Central memory CD4-positive, alpha-beta T cell (primary cell): ENCODE results near the gene FRZB.

Experiments
- DNase-seq: peaks from one replicate; pipeline ENCODE4 v3.0.0; 2022

The FRZB gene

DNA sequence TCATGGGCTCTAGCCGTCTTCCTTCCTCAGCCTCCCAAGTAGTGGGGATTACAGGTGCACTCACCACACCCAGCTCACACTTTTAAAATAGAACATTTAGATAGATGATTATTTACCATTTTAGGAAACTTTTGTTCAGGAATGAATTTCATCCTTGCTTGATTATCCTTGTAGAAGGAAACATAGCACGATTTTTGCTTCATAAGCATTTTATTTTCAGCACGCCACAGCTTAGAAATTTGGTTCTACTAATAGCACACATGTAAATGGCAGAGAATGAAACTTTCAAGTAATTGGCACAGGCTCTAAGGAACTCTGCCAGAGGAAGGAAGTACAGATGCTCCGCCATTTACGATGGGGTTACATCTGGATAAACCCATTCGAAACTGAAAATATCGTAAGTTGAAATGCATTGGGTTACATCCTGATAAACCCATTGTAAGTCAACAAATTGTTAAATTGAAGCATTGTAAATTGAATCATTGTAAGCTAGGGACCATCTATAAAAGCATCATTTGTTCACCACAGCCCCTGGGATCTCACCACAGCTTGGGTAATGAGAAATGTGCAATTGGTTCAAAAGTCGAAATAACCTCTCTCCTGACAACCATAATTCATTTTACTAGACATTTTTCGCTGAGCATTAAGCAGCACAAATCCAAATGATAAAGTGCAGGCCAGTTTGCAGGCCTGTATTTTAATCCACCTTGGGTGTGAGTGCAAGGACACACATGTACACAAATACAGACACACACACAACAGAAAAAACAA is 33.2 kb downstream of the FRZB start:
- DNase-seq = no peak

DNA sequence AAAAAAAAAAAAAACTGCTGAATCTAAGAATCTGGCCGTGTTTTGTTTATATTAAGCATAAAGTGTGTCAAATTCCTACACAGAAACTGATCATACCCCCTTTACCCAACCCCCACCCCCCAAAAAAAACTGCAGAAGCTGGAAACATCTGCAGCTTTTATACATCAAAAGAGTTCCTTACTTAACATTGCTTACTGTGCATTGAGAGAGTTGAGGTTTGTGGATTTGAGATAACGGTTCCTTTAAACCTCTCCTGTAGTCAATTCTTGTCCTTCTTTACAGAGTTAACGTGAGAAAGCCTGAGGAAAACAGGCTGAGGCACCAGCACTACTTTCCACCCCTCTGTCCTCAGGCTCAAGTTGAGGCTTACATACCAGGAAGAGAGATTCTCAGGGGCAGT is 34.5 kb downstream of the FRZB start:
- DNase-seq = no peak

DNA sequence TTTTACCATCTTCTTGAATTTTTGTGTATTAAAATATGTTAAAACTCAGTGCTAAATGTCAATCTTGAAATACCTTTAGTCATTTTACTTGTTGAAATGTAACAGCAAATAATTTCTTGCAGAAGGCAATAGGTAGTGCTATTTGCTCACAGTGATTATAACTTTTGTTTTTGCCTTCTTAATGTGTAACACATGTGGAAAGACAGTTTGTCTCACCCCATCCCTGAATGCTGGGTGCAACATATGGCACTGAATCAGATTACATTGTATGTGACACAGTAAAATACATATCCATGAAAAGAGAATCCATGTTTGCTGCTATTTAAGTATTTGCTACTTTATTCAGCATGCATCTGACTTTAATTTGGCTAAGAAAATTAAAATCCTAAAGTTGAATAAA is 35.3 kb downstream of the FRZB start:
- DNase-seq = no peak

DNA sequence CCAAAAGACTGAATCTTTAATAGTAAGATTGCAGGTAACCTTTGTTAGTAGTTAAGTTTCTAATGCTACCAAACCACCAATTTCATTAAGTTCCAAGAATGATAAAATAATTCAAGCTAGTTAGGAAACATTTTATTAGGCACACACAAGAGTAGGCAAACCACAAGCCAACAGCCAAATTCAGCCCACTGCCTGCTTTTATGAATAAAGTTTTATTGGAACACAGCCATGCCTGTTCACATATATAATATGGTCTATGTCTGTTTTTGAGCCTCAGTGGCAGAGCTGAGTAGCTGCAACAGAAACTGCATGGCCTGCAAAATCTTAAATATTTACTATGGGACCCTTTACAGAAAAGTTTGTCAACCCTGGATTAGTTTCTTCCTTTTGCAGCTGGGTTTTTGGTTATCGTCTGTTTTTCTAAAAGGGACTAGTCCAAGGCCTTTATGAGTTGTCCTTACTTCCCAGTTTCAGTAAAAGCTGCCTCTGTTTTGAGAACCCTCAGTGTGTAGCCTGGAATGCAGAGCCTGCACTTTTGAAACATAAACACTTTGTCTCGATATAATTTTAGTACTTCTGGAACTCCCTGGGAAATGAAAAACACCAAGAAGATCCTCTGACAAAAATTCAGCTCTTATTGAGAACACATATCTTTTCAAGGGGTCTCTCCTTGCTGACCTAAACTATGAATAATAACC is 39.1 kb downstream of the FRZB start:
- no peak for DNase-seq

DNA sequence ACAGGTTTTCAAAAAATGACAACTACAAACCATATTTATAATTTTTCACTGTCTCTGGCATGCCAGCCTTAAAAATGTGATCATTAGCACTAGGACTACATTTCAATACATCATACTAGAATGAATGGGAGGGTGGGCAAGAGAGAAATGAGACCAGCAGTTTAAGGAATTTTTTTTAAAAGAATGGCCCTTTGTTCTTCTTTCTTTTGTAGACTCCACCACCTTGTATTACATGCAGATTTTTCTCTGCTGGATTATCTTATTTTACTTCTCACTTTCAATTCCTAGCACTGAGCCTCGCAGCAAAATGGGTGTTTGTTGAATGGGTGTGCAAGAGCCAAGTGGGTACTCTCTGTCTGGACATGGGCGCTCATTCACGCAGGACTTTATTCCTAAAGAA is 39.9 kb downstream of the FRZB start:
- DNase-seq = no peak

DNA sequence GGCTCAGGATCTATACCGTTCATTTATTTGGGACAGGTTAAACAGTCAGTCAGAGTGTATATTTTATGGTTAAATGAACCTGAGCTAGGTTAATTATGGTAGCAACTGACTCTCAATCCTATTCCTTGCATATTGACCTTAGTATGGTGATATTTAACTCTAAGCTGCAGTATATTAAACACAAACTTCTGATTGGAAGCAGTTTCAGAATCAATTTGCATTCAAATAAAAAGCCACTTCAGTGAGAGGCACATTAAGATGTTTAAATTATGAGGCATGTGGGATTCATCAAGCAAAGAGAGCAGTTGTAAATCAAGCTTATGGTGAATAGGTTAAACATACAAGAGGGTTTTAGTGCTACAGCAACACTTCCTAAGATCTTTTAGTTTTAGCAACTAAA is 40.4 kb downstream of the FRZB start:
- DNase-seq = no peak

DNA sequence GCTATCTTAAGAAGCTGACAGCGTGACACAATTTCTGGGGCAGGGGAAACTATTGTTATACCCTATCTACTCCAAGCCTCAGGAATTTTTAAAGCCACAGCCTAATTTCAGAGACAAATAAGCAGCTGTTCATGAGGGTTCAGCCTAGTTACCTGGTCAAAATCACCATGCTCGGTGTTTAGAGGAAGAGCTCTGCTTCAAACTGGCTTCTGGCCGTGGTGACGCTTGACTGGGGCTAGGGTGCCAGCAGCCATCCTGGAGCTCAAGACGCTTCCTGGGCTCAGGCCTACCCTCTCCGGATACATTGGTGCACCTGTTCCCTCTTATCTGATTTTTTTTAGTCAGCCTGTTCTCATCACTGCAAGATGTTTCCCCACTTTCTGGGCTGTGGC is 41.7 kb downstream of the FRZB start:
- DNase-seq = no peak

DNA sequence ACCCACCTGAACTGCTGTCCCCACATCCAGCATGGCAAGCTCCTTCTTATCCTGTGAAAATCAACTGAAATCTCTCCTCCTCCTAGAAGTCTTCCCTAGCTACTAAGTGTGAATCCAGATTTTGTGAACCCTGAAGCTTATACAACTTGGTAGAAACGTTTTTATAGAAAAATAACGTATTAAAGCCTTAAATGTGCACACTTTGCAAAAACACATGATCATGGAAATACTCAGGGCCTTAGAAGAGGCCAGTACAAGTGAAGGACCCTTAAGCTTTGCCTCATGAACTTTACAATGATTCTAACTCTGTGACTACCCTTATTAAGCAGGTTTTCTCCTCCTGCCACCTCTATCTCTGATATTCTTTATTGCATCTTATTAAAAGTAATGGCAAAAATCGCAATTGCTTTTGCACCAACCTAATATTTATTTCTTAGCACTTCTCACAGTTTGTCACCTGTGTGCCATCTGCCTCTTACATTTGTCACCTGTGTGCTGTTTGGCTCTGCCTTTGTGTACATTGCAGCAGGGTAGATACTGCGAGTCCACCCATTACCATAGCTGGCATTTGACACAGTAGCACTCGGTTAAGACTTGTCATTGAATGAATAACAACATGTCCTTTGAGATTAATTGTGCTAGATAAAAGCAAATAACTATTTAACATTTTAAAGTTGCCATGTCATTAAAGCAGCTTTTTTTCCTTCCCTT is 42.2 kb downstream of the FRZB start:
- DNase-seq = no peak

DNA sequence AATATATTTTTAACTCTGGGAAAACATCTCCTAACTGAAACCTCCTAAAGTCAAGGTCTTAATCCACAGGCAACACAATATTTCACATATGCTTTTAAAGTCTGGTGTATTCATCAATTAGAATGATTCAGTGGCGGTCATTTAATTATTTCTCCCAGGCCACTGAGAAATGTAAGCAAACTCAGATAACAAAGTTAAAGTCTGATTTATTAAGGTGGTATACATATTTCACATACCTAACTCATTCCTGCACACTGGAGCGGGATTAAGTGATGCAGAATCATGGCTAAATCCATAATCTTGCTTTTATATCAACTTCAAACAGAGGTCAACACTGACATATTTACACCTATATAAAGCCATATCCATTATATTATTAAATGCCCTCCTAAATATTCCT is 43.7 kb downstream of the FRZB start:
- DNase-seq = no peak

DNA sequence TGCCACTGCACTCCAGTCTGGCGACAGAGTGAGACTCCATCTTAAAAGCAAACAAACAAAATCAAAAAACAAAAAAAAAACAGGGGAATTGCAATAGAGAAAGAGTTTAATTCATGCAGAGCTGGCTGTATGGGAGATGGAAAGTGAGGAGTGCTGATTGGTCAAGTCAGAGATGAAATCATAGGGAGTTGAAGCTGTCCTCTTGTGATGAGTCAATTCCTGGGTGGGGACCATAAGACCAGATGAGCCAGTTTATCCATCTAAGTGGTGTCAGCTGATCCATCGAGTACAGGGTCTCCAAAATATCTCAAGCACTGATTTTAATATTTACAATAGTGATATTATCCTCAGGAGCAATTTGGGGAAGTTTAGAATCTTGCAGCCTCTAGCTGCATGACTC is 45.3 kb downstream of the FRZB start:
- DNase-seq = no peak

DNA sequence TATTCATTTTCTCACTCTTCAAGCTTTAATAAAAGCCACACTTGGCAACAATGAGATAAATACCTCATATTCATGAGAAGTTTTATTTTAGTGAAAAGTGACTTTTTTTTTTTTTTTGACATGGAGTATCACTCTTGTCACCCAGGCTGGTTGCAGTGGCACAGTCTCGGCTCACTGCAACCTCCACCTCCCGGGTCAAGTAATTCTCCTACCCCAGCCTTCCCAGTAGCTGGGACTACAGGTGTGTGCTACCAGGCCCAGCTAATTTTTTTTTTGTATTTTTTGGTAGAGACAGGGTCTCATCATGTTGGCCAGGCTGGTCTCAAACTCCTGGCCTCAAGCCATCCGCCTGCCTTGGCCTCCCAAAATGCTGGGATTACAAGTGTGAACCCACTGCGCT is 47.0 kb downstream of the FRZB start:
- no peak for DNase-seq

DNA sequence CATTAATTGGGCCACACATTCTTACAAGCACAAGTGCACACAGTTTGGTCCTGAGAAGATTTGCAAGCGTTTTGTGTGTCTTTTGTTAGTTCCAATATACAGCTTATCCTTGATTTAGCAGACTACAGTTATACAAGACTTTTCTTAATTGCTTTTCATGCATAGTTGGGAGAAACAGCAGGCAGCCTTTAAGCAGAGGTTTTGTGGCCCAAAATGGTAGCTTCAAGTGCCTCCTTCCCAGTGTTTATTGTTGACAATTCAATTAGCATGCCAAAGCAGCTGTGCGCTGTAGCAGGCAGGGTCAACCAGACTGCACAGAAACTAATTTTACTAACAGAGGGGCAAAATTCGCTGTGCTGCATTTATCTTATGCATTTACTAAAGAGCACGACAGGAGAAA is 47.5 kb downstream of the FRZB start:
- DNase-seq = no peak

DNA sequence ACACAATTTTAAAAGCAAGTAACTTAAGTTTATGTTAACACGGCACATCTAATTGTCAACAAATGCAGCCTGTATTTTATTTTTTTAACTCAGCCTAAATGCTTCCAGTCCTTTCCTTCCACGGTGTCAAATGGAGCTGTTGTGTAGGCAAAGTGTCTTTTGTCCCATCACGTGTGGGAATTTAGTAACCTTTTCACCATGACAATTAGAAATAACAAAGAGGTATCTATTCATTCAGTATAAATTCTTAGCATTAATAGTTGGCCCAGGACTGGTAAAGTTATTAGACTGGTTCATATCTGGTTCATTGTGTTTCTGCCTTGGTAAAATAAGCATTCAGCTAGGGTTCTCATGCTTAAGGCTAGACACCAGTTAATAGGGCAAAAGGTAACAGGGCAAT is 47.9 kb downstream of the FRZB start:
- DNase-seq = no peak

DNA sequence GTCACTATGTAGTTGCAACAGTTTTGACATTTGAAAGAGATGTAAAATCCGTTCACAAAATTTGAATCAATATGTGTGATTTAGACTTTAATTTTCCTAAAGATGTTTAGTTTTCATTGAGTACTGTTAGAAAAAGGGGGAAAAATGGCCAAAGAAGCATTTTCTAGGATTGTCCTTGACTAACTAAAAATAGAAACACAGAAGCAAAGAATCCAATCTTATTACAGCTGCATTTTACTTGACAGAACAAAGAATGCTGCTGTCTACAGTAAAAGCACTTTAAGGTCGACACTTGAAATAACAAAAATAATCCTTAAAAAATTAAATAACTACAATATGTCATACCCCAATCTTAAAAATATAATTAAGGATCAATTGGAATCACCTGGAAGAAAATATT is 48.9 kb downstream of the FRZB start:
- no peak for DNase-seq

DNA sequence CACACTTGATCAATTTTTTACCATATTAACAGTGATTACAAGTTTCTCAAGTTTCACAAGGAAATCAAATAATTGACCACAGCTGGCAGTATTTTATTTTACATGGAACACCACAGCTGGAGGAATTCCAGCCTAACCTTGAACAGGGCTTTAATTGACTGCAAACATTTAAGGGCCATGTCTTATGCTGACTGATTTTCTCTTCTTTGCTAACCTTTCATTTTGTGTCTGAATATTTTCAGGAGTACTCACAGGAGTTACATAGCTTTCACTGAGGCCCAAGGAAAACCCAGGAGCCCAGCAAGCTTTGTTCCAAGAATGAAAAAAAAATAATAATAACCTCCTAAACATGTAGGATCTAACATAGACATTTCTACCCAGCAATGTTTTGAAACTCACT is 49.6 kb downstream of the FRZB start:
- DNase-seq = no peak

DNA sequence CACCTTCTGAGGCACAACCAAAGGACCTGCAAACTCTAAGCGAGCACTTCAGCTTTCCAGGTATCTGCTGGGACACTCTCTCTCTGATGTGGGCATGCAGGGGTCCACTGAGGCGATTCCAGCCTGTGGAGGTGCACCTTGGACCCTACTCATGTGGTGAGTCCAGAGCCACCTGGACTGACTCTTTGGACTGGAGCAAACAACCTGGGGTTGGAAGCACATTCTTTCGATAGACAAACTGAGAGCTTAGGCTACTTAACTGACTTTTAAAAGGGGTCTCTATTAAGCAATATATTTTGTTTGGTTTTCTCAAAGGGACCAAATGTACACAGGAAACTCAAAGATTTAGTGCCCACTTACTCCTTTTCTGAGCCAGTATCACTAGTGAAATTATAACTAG is 51.6 kb downstream of the FRZB start:
- no peak for DNase-seq

DNA sequence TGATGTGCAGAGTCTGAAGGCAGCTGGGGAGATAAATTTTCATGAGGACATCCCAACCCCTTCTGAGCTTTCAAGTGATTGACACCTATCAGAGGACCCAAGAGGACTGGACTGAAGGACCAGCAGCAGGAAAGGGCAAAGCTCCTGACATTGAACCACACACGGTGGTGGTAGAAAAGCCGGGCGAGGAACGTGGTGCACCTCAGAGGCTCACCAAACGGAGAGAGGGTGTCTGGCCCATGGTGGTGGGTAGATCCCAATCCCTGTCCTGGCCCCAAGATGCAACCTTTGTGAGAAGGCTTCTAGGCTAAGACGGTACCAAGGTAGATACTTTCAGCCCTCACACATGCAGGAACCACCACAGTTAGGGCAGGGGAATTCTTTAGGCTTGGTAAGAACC is 52.1 kb downstream of the FRZB start:
- DNase-seq = no peak

DNA sequence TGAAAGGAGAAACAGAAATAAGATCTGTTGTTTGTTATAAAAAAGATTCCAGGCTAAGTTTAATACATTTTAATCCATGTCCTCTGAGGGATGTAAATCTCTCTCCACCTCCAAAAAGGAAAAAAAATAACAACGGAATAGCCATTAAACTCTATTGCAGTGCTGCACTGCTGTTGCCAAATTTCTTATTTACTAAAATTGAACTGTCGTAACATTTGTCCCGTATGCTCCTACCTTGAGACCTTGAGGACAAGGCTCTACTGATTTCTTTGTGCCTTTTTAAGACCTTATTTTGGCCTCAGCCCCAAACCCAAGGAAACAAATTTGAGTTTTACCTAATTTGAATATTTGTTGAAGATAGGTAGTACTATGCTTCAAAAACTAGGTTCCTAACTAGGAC is 56.4 kb downstream of the FRZB start:
- no peak for DNase-seq

DNA sequence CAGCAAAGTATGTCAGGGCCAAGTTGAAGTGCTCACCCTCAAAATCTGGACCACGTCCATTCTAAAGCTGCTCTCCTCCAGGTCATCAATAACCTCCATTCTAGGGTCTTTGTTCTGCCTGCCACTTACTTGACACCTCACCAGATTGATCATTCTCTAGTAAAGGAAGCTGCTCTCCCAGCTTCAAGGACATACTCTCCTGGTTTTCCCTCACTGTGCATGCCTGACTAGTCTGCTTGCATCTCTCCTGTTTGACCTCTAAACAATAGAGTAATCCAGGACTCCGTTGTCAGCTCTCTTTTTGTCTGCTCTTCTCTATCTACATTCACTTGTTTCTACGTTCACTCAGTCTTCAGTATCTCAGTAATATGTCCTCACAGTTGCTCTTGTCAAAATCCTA is 59.1 kb downstream of the FRZB start:
- no peak for DNase-seq

DNA sequence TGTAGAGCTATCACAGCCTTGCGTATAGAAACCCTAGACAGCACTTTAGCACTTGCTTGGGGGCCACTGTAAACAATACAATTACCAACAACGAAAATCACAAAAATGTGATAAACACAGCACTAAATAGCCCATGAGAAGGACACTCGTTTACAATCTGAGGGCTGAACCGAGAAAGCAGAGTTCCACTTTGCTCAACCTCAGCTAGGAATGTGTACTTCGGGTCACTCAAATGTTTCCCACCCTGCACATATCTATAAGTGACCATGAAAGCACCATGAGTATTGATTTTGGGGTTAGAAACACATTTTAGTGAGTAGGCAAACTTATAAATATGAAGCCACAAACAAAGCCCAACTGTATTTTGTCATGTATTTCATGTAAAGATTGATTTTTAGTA is 62.3 kb downstream of the FRZB start:
- no peak for DNase-seq

DNA sequence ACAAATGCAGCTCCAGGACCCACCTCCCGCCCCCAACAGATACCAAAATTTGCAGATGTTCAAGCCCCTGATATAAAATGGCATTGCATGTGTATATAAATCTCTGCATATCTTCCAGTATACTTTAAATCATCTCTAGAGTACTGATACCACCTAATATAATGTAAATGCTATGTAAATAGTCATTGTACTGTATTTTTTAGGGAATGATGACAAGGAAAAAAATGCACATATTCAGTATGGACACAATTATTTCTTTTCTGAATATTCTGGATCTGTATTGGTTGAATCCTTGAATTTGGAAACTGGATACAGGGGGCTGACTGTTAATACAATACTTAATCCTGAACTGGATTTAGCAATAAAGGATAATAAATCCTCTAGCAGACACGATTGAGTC is 67.7 kb downstream of the FRZB start:
- no peak for DNase-seq

DNA sequence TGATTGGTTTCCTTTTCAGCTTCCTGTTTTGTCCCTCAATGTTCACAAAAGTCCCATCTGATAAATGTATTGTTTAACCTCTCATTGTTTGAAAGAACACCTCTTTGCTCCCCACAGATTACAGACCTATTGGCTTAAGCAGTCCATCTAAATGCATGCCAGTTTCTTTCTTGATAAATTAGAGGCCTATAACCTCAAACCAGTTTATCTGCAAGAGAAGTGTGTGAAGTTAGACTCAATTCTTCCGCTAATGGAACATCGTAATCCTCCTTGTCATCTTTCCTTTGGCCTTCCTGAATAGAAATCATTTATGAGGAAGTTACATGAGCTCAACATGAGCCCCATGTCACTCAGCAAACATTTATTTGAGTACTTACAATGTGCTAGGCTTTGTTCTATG is 74.0 kb downstream of the FRZB start:
- DNase-seq = no peak

DNA sequence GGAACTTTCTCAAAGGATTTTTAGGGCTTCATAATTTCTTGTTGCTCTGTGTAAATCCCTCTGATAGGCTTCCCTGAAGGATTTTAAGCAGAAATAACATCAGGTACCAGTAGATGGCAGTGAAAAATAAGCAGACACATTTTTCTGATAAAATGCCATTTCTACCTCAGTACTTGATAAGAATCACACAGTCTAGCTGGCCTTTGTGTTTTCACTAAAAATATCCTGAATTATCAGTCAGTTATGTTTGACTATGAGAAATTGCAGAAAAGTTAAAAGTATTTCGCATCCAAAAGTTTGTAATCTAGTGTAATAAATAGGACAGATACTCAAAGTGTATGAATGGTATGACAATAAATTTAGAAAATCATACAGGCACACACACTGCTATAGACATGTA is 81.7 kb downstream of the FRZB start:
- DNase-seq = no peak

DNA sequence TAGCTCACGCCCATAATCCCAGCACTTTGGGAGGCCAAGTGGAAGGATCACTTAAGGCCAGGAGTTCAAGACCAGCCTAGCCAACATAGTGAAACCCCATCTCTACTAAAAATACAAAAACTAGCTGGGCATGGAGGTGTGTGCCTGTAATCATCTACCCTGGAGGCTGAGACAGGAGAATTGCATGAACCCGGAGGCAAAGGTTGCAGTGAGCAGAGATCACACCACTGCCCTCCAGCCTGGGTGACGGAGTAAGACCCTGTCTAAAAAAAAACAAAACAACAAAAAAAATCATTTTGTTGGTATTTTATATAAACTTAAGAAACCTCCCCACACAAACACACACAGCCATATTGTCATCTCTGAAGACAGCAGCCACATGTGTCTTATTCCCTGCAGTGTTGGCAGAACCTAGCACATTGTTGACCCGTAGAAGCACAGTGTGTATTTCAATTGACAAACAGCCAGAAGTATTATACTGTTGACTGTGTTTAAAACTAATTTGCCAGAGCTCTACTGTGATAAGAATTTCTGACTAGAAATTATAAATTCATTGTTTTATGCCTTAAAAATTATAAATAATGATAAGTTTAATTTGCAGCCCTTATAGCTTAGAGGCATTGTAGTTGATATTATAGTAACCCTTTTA is 82.3 kb downstream of the FRZB start:
- no peak for DNase-seq
